ENCODE results near the gene DNAH17.

- no peak for TF ChIP-seq CTCF (IDR thresholded peaks at IDR 0.05)
- TF ChIP-seq POLR2A (IDR thresholded peaks at IDR 0.05), result no peak
- no peak for TF ChIP-seq POLR2AphosphoS5 (IDR thresholded peaks at IDR 0.05)
Observed at GRCh38 chr17:78572239-78573205, 4.7 kb downstream of the DNAH17 start.

Measured in transverse colon (tissue), 4 donors.